Measurements from ENCODE around the gene SERP1. TPM values are rescaled to one million over a fixed set of nuclear protein-coding genes. Genes with fewer than 3 reads are reported as not detected.

SERP1 gene
- total and polyA plus RNA-seq, 12 donors = 47.0 to 580 (median 186) TPM

- H3K4me1 ChIP-seq (replicated peaks in 1 of 2) = peaks cover 18 to 62% of the 10 kb centered on the region in 2 donors
- H3K27me3 ChIP-seq = no peaks in the 10 kb centered on the region
- H3K27ac ChIP-seq = peak overlapping the region; percentile 97 to 99 (median 99)
- intact Hi-C loops (cut with DNase I) = no loop called here
- TF ChIP-seq POLR2A (IDR thresholded peaks at IDR 0.05) = peak in 1 of 2 donors; percentile 3
- no peak for TF ChIP-seq CTCF (IDR thresholded peaks at IDR 0.05)
- WGBS, 4 donors = 0% methylated on average over 1 of the region's 1 CpG
- H3K4me3 ChIP-seq = peak overlapping the region in 2 of 4 donors; percentile 79 to 91
- no peaks in the 10 kb centered on the region for H3K9me3 ChIP-seq (replicated peaks in 1 of 3)
- DNase-seq = no peak
- H3K36me3 ChIP-seq (replicated peaks in 1 of 2) = peaks cover 0 to 12% of the 10 kb centered on the region in 2 donors
Observed at GRCh38 chr3:150544726-150545125, 1.6 kb downstream of the SERP1 start.

- DNase-seq = no peak
- no peaks in the 10 kb centered on the region for H3K27me3 ChIP-seq
- peaks cover 18 to 62% of the 10 kb centered on the region in 2 donors for H3K4me1 ChIP-seq (replicated peaks in 1 of 2)
- H3K27ac ChIP-seq = peak overlapping the region in 3 of 5 donors; percentile 97 to 99 (median 99)
- H3K4me3 ChIP-seq = no peak overlapping the region
- intact Hi-C loops (cut with DNase I) = no loop called here
- TF ChIP-seq POLR2A (IDR thresholded peaks at IDR 0.05) = peak in 1 of 2 donors; percentile 35
- TF ChIP-seq CTCF (IDR thresholded peaks at IDR 0.05) = no peak
- no peaks in the 10 kb centered on the region for H3K9me3 ChIP-seq (replicated peaks in 1 of 3)
- peaks cover 0 to 12% of the 10 kb centered on the region in 2 donors for H3K36me3 ChIP-seq (replicated peaks in 1 of 2)
Observed at GRCh38 chr3:150544041-150544440, 2.3 kb downstream of the SERP1 start.

GRCh38 chr3:150543531-150543930, 2.8 kb downstream of the SERP1 start:
- TF ChIP-seq POLR2A (IDR thresholded peaks at IDR 0.05) (no peak), CTCF (IDR thresholded peaks at IDR 0.05) (no peak)
- Histone ChIP-seq H3K36me3 (replicated peaks in 1 of 2) (peaks cover 0 to 12% of the 10 kb centered on the region in 2 donors), H3K27ac (peak overlapping the region in 3 of 5 donors; percentile 97 to 99 (median 99)), H3K27me3 (no peaks in the 10 kb centered on the region), H3K4me3 (no peak overlapping the region), H3K9me3 (replicated peaks in 1 of 3) (no peaks in the 10 kb centered on the region), H3K4me1 (replicated peaks in 1 of 2) (peaks cover 19 to 58% of the 10 kb centered on the region in 2 donors)
- no peak for DNase-seq
- WGBS, 4 donors = 78 to 86% (median 83%) methylated on average over 2 of the region's 2 CpGs
- intact Hi-C loops (cut with DNase I) = no loop called here

- WGBS, 4 donors = 80 to 89% (median 85%) methylated on average over 3 of the region's 3 CpGs
- Histone ChIP-seq H3K4me1 (replicated peaks in 1 of 2) (peaks cover 22 to 54% of the 10 kb centered on the region in 2 donors), H3K4me3 (no peak overlapping the region), H3K9me3 (replicated peaks in 1 of 3) (no peaks in the 10 kb centered on the region), H3K36me3 (replicated peaks in 1 of 2) (peaks cover 0 to 12% of the 10 kb centered on the region in 2 donors), H3K27me3 (no peaks in the 10 kb centered on the region), H3K27ac (peak overlapping the region in 2 of 5 donors; percentile 99)
- no peak for DNase-seq
- intact Hi-C loops (cut with DNase I) = no loop called here
- TF ChIP-seq POLR2A (IDR thresholded peaks at IDR 0.05) (no peak), CTCF (IDR thresholded peaks at IDR 0.05) (no peak)
Observed at GRCh38 chr3:150543128-150543527, 3.2 kb downstream of the SERP1 start.

Measured in adrenal gland (tissue), 12 donors.